NCI-H345 (cell line): ENCODE data around the gene HECW1.
"Not testable (repeated sequence)": the region's sequence is repeated elsewhere in the genome, so short reads cannot be mapped to it uniquely, and the experiment has no call there.

Source experiments
- DNase-seq: peaks from one replicate; lab custom pipeline; 2025; lab: John Stamatoyannopoulos, UW

The HECW1 gene

DNA sequence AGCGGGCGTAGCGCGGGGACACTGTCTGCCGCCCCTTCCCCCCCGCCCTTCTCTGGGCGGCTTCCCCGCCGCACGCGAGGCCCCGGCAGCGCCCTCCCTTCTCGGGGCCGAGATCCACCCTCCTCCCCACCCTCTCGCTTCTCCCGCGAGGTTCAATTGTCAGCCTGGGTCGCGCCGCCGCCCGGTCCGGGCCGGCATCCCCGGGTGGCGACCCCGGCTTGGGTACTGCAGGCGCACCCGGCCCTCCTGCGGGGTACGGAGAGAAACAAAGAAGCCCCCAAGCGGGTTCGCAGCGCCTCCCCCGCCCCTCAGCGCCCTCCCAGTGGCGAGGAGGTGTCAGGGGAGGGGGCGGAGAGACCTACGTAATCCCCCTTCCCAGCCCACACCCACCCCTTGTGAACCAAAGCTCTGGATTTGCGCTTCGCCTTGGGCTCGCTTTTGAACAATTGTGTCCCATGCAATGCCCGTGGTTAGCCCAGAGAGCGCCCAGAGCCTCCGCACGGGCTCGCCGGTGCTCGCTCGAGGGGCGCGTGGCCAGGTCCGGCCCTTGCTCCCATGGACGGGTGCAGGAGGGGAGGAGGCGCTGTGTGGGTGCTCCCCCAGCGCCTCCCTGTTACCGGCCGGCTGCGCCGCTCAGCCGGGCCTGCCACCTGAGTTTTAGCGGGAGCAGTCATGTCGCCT, 634 bp downstream of the HECW1 start:
- peak; percentile 48 for DNase-seq

DNA sequence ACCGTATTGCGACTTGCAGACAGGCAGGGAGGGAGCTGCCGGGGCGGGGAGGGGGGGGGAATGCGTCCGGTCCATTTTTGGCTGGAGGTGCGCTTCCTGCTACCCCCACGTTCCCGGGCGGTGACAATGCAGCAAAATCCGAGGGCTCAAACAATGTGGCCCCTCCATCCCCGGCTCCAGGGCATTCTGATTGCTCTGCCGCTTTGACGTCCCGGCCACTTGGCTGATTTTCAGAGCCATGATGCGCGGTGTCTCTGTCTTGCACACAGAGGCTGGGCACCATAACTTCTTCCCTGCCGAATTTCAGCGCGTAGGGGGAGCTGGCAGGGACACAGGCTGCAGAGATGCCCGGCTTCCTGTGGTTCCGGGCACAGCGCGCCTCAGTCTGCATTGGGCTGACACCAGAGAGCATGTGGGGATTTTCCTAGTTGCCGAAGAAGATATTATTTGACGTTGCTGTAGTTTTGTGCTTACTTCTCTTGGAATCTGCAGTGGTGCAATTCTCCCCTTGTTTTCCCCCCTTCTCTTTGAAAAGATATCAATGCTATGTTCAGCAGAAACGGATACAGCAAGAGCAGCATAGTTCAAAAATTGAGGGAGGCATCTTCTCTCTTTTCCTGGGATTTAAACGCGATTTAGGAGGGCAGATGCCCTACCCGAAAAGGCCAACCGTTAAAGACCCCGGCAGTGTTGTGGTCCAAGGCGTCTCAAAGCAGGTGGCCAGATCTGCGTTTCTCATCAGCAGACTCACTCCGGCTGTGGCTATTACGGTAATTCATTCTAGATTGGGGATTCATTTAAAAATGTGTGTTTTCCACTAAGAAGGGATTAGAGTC, 1.4 kb downstream of the HECW1 start:
- peak; percentile 19 for DNase-seq

DNA sequence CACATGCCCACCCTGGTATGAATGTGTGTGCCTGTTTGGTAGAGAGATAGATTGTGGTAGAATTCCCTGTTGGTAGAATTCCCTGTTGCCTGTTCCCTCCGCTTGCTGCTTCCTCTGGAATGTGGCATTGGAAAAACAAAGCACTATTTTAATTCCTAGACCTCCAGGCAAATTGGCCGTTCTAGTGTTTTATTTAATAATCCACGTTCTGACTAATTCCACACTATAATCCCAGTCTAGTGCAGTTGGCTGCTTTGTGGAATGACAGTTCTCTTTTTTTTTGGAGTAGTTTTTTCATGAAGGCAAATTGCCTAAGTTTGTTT, 2.0 kb downstream of the HECW1 start:
- no peak for DNase-seq

DNA sequence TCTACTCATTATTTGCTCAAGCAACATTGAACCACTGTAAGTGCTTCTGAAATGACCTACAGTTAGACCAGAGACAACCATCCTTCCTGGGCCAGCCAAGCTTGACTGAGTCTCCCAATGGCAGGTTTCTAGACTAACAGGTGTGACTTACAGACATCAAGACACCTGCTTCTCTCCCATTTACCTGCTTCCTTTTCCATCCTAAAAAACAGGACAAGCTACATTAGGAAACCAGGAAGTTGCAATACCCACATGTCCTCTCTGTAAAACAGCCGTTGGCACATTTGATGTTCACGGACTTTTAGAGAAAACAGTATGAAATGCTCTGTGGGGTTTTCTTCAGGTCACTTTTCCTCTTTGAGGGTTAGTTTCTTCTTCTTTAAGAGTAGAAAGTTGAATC, 4.0 kb downstream of the HECW1 start:
- no peak for DNase-seq

DNA sequence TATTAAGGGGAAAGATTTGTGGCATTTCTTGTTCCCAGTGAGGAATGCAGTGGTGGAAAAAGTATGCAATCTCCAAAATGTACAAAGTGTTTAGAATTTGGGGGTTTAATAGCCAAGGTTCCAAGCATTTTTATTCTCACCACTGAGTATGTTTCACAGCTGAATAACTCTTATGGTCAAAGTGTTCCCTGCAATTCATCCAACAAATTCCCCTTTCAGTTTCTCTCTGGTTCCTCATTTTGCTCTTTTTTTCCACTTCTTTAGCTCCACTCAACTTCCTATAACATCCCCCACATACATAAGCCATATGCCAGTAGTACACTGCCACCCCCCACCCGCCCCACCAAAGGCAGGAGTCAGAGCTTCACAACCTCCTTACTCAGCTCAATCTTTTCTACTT, 4.6 kb downstream of the HECW1 start:
- no peak for DNase-seq

DNA sequence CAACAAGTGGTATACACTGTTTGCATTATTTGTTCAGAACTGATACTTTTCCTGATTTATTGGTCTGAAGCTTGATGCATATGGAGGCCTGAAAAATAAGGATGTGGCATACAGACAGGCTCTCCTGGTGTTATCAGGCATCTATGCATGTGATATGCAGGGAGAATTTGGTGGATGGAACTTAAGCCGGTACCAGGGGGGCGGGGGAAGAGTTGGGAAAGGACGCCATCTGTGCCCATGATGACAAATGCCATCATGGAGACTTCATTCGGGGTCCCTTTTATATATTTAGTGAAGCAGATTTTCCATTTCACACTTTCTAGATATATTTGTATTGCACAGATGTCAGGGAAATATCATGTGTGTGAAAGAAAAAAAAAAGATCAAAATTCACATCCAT, 5.4 kb downstream of the HECW1 start:
- no peak for DNase-seq

DNA sequence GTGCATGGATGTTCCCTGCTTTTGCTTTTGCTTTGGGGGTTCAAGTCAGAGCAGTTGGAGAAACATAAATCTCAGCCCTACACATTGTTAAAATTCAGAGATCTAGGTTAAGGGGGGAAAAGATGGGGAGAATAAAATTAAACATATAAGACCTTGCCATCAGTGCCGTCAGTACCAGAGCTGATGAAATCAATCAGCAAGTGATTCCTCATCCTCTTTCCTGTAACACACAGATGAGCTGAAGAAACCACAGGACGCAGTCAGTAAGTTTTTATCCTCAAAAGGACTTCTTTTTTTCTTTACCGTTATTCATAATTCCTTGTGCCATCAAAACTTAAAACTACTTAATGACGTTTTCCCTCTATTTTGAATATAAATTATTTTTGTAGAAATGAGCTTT, 5.9 kb downstream of the HECW1 start:
- DNase-seq: no peak

DNA sequence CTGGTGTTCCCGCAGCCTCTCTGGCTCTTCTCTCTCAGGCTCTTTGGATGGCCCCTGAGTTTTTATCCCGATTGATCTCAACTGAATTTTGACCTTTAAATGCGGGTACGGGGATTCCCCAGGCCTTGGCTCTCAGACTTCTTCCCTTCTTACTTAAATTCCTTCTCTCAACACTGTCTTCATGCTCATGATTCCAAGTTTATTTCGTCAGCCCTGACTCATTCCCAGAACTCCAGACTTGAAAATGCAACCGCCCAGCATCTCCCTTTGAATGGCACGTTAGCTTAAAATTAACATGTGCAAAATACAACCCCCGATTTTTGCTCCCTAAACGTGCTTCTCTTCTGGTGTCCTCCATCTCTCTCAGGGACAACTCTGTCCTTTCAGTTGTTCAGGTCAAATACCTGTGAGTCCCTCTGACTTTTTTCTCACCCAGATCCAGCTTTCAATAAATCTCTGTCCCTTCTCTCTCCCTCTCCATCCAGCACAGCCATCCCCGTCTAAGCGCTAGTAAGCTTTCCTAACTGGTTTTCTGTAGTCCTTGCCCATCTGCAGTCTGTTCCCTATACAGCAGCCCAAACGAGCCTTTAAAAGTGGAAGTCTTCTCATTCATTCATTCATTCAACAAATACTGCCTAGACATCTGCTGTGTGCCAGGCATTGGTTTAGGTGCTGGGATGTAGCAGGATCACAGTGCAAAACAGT, 7.1 kb downstream of the HECW1 start:
- no peak for DNase-seq

DNA sequence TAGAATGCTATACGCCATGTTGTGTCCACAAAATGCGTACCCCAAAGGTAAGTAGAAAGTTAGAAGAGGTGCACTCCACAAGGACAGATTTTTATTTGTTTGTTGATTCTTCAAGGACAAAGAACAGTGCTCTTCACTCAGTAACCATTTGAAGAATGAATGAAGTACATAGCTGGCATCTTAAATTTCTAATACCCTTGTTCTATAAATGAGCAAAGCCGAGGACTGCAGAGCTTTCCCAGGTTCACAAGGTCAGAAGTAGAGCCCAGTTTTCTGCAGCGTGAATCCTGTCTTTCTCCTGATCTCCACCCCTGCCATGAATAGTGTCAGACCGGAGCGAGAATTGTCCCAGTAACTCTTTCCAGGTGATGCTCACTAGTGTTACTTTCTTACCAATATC, 9.5 kb downstream of the HECW1 start:
- no peak for DNase-seq

DNA sequence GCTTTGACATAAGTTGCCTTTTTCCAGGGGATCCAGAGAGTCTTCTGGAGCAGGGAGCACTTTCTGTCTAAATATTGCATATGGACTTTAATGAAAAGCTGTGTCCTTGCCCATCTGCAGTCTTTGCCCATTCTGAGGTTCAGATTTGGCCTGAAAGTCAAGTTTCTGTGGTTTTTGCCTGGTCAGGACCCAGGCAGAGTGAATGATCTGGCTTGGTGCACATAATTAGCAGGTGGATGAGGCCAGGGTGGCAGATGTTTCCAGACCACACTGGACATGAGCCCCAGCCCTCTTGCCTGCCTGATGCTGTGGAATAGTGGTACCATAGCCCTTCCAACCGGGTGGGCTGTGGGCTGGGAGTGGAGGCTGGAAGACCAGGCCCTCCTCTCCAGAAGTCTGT, 11.0 kb downstream of the HECW1 start:
- DNase-seq: no peak

DNA sequence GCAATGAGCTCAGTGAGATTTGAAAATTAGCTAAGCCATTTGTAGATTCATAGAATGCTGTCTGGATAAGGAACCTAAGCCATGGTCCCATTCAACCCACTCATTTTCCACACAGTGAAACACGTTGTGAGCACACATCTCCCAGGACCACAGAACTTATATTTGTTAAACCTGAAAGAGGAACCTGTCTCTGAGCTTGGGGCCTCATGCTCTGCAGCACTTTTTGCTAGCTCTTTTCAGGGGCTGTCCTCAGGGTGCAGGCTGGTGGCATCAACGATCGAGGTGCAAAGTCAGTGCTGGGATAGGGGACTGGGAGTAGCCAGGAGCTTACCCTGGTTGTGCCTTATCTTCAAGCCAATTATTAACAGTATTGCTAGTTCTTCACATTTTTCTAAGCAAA, 11.9 kb downstream of the HECW1 start:
- no peak for DNase-seq

DNA sequence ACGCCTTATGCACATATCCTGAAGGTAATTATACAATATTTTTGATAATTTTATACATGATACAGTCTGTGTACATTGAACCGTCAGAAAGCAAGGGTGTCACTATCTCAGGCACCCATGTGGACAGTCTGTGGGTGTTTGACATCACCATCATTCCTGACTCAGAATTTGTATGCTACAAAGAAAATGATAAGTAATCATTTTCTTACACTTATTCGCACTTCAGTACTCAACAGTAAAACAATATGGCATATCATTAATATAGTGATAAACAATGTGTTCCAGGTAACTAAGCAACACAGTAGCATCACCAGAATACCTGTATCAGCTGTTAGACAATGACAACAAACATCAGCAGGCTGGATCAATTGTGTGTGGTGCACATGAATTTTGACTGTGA, 17.9 kb downstream of the HECW1 start:
- DNase-seq: no peak

DNA sequence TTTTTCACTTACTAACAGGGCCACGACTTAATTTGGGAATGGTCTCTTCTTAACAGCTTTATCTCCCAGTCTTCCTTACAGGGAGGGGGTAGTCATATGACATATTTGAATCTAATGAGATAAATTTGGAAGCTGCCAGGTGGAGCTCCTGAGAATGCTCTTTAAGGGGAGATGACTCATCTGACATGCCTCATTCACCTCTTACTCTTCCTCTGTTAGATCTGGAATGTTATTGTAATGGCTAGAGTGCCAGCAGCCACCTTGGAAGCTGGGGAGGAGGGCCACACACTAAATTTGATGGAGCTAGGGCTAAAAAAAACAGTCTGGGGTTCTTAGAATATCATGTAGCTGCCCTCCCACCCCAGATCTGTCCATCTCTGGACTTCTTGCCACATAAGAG, 22.7 kb downstream of the HECW1 start:
- no peak for DNase-seq

DNA sequence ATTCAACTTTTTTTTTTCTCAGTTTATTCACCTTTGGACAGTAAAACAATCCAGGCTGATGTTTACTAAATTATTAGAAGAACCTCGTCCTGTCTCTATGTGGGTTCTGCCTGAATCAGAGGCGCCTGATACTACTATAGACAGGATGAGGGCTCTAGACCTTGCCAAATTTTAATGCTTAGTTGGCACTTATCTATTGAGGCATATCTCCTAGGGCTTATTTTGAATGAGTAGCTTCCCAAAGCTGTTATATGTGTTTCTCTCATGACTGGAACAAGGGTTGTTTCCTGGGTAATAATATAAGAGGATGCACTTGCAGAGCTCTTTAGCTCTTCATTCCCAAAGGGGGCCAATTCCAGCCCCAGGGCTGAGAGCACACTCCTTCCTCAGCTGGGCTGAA, 23.6 kb downstream of the HECW1 start:
- no peak for DNase-seq

DNA sequence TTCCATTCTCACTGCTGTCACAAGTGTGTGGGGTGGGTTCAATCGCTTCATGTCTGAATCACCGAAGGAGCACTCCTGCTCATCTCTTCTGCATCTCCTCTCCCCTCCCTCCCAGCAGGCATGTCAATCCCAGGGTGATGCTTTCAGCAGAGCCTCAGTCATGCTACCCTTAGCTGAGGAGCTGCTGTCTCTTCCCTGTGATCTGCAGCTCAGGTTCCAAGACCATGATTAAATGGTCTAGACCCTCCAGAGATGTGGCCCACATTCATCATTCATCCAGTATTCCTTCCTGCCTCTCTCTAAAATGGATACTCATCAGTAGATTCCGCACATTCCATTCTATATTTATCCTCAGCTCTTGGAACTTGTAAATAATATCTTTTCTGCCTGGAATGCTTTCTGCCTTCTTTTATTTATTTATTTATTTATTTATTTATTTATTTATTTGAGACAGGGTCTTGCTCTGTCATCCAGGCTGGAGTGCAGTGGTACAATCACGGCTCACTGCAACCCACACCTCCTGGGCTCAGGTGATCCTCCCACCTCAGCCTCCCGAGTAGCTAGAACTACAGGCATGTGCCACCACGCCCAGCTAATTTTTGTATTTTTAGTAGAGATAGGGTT, 24.8 kb downstream of the HECW1 start:
- DNase-seq: not testable (repeated sequence)

DNA sequence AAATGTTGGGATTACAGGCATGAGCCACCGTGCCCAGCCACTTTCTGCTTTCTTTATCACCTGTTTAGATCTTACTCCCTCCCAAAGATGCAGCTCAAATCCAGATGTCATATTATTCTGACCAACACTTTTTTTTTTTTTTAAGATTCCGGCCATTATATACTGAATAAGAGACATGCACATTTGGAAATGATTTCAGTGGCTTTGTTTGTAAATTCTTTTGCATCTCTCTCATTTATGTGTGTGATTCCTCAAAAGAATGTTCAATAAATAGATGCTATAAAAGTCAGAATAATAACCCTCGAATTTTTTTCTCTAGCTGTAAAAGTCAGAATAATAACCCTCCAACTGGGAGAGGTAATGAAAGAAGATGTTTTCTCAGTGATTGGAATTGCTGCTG, 25.4 kb downstream of the HECW1 start:
- no peak for DNase-seq

DNA sequence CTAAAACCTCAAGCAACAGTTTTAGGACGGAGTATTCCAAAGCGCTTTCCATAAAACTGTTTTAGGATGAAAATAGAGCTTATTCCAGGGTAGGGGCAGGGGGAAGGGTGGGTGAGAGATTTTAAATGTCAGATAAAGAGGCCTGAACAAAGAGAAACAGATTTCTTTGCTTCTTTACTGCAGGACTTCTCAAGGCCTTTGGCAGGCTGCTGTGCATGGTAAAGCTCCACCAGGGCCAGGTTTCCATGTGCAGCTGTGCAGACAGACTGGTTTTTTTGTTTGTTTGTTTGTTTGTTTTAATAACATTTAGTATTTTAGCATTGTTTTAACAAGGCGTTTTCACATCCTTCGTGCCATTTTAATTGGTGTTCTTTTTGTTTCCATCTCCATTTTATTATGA, 26.3 kb downstream of the HECW1 start:
- no peak for DNase-seq

DNA sequence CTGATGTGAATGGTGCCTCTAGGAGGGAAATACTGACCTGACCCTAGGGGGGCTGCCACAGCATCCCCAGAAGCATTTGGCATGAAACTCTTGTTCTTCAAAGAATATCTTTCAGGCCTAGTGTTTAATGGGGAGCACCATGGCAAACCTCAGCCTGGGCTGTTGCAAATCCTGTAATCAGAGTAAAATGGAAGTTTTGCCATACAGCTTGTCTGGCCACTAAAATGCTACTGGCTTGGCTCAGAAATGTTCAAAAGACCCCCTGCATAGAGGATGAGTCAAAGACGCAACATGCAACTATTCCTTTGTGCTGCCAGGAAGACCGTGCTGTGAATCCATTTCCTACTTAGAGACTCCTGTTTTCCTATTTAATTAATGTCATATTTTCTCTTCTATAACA, 26.7 kb downstream of the HECW1 start:
- DNase-seq: no peak

DNA sequence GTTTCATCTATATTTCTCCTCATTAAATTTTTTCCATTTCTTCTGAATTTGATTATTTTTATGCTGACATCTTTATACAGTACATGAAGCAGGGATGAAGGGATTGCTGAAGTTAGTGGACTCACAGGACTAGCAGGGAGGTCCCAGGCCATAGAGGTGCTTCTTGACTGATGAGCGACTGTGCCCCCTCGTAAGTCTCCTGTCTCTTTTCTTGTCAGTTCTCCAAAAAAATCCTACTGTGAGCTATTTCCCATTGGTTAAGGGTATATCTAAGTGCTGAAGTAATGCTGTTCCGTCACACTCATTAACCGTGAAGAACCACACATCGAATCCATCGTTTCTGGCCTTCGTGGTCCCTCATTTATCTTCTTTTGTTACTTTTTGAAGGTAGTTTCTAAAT, 27.7 kb downstream of the HECW1 start:
- no peak for DNase-seq

DNA sequence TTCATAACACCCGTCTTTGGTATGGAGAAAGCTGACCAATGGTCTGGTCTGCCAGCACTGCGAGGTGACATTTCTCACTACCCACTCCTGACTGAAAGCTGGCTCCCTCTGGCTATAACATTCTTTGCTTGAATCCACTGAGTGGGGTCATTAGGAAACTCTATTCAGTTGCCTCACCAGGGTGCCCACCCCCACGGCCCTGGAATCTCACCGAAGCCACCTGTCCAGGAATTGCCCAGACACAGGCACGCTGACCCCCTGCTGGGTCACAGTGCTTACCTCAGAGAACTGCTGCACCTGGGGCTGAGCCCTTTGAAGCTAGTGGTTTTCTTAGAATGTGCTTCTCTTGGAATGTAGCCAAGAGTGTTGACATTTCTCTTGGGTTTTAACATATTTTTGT, 28.6 kb downstream of the HECW1 start:
- no peak for DNase-seq

DNA sequence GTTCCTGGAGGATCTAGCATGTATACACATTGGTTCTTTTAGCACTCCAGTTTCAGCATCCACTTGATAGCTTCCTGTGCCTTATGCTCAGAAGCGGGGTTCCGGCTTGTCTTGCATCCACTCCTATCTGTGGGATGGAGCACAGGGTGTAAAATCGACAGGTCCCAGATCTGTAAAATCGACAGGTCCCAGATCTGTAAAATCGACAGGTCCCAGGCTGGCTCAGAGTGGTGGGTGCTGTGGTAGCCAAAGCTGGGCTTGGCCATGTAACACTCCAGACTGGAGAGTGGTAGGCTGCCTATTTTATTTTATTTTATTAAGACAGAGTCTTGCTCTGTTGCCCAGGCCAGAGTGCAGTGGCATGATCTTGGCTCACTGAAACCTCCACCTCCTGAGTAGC, 30.3 kb downstream of the HECW1 start:
- DNase-seq: no peak

DNA sequence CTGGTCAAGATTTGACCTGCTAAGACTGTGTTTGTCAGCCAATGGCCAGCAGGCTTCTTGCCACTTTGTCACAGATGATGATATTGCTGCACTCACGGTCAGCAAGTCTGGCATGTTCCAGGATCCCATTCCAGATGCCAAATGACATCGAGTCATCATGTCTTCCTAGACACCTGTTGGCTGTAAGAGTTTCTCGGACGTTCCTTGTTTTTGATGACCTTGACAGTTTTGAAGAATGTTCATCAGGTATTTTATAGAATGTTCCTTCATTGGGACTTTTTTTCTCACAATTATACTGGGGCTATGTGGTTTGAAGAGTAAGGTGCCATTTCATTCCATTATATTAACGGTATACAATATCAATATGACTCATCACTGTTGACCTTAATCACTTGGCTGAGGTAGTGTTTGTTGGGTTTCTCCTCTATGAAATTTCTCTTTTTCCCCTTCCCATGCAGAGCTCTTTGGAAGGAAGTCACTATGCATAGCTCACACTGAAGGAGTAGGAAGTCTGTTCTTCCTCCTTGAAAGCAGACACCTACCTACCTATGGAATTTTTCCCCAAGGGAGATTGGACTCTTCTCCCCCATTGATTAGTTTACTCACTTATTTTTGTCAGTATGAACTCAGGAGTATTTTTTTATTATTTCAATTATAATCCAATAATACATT, 31.6 kb downstream of the HECW1 start:
- no peak for DNase-seq
